Mesothelial cell of epicardium (in vitro differentiated cells): ENCODE data around the gene HMCN1. TPM values are rescaled to one million over a fixed set of nuclear protein-coding genes. Genes with fewer than 3 reads are reported as not detected.
"Not testable (repeated sequence)": the region's sequence is repeated elsewhere in the genome, so short reads cannot be mapped to it uniquely, and the experiment has no call there.

Source experiments
- DNase-seq, 2 experiments: peaks; one replicate each; pipeline ENCODE4 v3.0.0; 2021; ENCODE audit warnings: low spot score in 2 of 2; ENCODE audit not compliant: unreplicated experiment in 2 of 2
- H3K27ac Mint-ChIP-seq: 2 replicates; pipeline ENCODE4 v1.8.0; 2021; ENCODE audit warnings: mixed read lengths
- H3K27me3 Mint-ChIP-seq: 2 replicates; pipeline ENCODE4 v1.8.0; 2021; ENCODE audit warnings: low read depth, mixed read lengths
- H3K36me3 Mint-ChIP-seq: 2 replicates; pipeline ENCODE4 v1.8.0; 2021; ENCODE audit warnings: mixed read lengths
- H3K4me1 Mint-ChIP-seq: 2 replicates; pipeline ENCODE4 v1.8.0; 2021; ENCODE audit warnings: mixed read lengths
- H3K4me3 Mint-ChIP-seq: 2 replicates; pipeline ENCODE4 v1.8.0; 2021; ENCODE audit warnings: mild to moderate bottlenecking, moderate library complexity, mixed read lengths
- H3K9me3 Mint-ChIP-seq: 2 replicates; pipeline ENCODE4 v1.8.0; 2021; ENCODE audit warnings: mixed read lengths
- CTCF ChIP-seq: fragments of 200-600 bp; sonication (generic); IDR thresholded peaks from one replicate; pipeline ENCODE4 v1.5.0; 2021; ENCODE audit warnings: antibody characterized with exemption; ENCODE audit not compliant: unreplicated experiment
- total RNA-seq: library from RNA; stranded (reverse); gene quantifications from 3 replicates; pipeline ENCODE4 v1.2.1, GENCODE V29; 2021

HMCN1 gene
- total RNA-seq, 1 donor from 2014 or later, result 48.8 TPM

DNA sequence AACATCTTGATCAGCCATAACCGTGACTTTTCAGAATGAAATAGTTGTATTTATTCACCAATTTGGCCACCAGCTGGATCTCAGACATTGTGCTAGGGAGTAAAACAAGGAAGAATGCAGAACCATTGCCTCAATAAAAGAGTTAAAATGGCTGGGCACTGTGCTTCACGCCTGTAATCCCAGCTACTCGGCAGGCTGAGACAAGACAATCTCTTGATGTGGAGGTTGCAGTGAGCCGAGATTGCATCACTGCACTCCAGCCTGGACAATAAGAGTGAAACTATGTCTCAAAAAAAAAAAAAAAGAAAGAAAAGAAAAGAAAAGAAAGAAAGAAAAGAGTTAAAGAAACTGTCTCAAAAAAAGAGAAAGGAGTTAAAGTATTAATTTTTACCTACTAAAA, 441.4 kb downstream of the HMCN1 start:
- TF ChIP-seq CTCF, result no peak
- Mint-ChIP-seq H3K4me3 (no peak overlapping the region), H3K9me3 (no peaks in the 10 kb centered on the region), H3K4me1 (no peaks in the 10 kb centered on the region), H3K27me3 (no peaks in the 10 kb centered on the region), H3K36me3 (peaks cover 12% of the 10 kb centered on the region), H3K27ac (no peak overlapping the region)
- no peak for DNase-seq

DNA sequence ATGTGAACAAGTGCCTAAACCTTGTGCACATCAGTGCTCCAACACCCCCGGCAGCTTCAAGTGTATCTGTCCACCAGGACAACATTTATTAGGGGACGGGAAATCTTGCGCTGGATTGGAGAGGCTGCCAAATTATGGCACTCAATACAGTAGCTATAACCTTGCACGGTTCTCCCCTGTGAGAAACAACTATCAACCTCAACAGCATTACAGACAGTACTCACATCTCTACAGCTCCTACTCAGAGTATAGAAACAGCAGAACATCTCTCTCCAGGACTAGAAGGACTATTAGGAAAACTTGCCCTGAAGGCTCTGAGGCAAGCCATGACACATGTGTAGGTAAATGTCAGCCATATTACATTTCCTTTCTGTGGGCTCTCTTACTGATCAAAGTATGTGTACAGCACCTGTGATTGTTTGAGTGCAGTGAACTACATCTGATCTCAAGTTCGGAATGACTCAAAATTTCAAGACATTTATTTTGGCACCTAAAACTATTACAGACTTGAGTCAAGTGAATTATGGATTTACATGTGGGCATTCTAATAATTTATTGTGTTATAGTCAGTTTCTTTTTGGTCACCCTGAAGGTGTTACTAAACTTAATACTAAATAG, 444.3 kb downstream of the HMCN1 start:
- TF ChIP-seq CTCF, result no peak
- no peak for DNase-seq
- Mint-ChIP-seq H3K9me3 (no peaks in the 10 kb centered on the region), H3K4me3 (no peak overlapping the region), H3K27me3 (no peaks in the 10 kb centered on the region), H3K36me3 (peaks cover 8% of the 10 kb centered on the region), H3K27ac (no peak overlapping the region), H3K4me1 (no peaks in the 10 kb centered on the region)

- Mint-ChIP-seq H3K27ac (no peak overlapping the region), H3K27me3 (no peaks in the 10 kb centered on the region), H3K9me3 (no peaks in the 10 kb centered on the region), H3K36me3 (peaks cover 4% of the 10 kb centered on the region), H3K4me3 (no peak overlapping the region), H3K4me1 (peaks cover 4% of the 10 kb centered on the region)
- TF ChIP-seq CTCF, result no peak
- DNase-seq, result no peak
Measured at GRCh38 chr1:186179231-186179630, 445.0 kb downstream of the HMCN1 start.

DNA sequence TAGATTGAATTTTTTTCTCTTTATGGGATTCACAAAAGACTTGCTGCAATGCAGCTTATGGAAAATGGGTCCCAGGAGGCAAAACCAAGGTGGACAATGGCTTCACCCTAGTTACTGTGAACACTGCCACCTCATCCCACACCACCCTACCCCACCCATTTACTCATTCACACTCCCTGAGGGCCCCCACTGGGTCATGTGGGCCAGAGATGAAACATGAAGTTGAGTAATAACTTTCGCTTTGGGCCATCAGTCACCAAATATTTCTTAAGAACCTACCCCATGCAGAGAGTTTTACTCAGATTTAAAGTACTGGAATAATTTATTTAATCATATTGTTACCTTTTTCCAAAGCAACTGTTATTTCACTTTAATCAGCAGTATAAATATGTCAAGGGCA, 449.0 kb downstream of the HMCN1 start:
- no peak for DNase-seq
- H3K4me3 Mint-ChIP-seq, result no peak overlapping the region
- peaks cover 9% of the 10 kb centered on the region for H3K4me1 Mint-ChIP-seq
- no peak for TF ChIP-seq CTCF
- H3K27me3 Mint-ChIP-seq, result no peaks in the 10 kb centered on the region
- H3K9me3 Mint-ChIP-seq, result no peaks in the 10 kb centered on the region
- H3K36me3 Mint-ChIP-seq, result no peaks in the 10 kb centered on the region
- H3K27ac Mint-ChIP-seq, result no peak overlapping the region

- no peaks in the 10 kb centered on the region for H3K9me3 Mint-ChIP-seq
- H3K4me3 Mint-ChIP-seq, result no peak overlapping the region
- H3K27me3 Mint-ChIP-seq, result no peaks in the 10 kb centered on the region
- H3K27ac Mint-ChIP-seq, result no peak overlapping the region
- no peak for TF ChIP-seq CTCF
- H3K4me1 Mint-ChIP-seq, result peaks cover 12% of the 10 kb centered on the region
- no peak for DNase-seq
- H3K36me3 Mint-ChIP-seq, result no peaks in the 10 kb centered on the region
Measured at GRCh38 chr1:186183970-186184628, 449.9 kb downstream of the HMCN1 start.

GRCh38 chr1:186186251-186186650, 452.1 kb downstream of the HMCN1 start:
- not testable (repeated sequence) for H3K27me3 Mint-ChIP-seq, H3K36me3 Mint-ChIP-seq, H3K9me3 Mint-ChIP-seq, H3K4me3 Mint-ChIP-seq, DNase-seq, H3K27ac Mint-ChIP-seq
- peaks cover 12% of the 10 kb centered on the region for H3K4me1 Mint-ChIP-seq
